ENCODE data around the gene WDR33. TPM values are rescaled to one million over a fixed set of nuclear protein-coding genes. Genes with fewer than 3 reads are reported as not detected.

Gene WDR33
- total and polyA plus RNA-seq, 9 of the 15 experiments (the other 6 are each of a cell fraction or from before 2014, with no cell fraction given) = 24.2 to 57.4 (median 38.4) TPM

DNA sequence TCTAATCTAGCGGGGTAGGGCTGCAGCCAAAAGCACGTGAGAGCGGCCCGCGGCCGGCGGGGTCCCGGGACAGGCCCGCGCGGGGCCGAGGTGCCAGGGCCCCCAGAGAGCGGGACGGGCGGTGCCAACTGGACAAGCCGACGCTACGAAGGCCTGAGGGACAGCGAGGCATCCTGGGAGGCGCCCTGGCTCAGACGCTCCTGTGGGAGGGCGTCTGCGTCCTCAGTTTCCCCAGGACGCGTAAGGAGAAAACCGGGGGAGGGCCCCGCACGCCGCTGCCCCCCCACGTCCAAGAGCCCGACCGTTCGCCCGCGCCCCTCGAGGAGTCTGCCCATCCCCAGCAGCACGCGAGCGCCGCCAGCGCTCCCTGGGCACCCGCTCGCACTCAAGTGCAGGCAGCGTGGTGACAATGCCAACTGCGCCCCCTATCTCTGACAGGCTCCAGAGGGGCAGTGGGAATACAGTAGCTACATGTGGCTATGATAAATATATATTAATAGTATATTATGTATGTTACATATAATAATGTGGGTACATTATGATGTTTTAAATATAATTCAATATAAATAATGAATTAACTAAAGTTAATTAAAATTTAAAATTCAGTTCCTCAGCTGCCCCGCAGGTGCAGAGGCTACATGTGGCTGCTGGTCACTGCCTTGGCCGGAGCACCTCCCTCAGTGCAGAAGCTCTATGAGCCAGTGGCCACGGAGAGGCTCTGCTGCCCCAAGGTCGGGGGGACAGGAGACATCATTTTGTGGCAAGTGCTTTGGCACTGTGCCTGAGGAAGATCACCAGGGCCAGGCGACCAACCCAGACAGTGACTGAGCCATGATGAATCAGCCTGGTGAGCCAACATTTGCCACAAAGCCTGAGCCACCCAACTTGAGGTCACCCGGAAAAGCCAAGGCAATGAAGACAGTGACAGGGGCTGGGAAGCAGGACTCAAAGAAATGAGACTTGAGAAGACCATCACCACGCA lies 115.2 kb downstream of the WDR33 start:
- DNase-seq (ENCODE audit: extremely low read depth in 1 of 4, low spot score in 3 of 4) (no peak), ATAC-seq (no peak), FAIRE-seq (no peak)
- Histone ChIP-seq H3K9me3 (replicated peaks; ENCODE audit: control insufficient read depth, insufficient read depth, low read depth, low read length) (no peaks in the 10 kb centered on the region), H3K9me1 (ENCODE audit: control insufficient read depth, insufficient read depth, low read length) (no peaks in the 10 kb centered on the region), H3K27ac (ENCODE audit: extremely low read depth, low read depth, low read length) (no peak overlapping the region), H3K4me1 (replicated peaks in 1 of 2; ENCODE audit: control insufficient read depth in 2 of 2, insufficient read depth in 2 of 2, low read length in 2 of 2) (peaks cover 8 to 11% of the 10 kb centered on the region in 2 experiments), H3K79me2 (ENCODE audit: control insufficient read depth, insufficient read depth, low read length) (no peaks in the 10 kb centered on the region), H3K4me2 (ENCODE audit: insufficient read depth, low read length) (no peak overlapping the region), H2AFZ (ENCODE audit: low read depth, low read length) (no peak overlapping the region), H4K20me1 (replicated peaks; ENCODE audit: control insufficient read depth, insufficient read depth, low read length) (no peaks in the 10 kb centered on the region), H3K9ac (ENCODE audit: insufficient read depth in 1 of 2, low read depth in 2 of 2, low read length in 2 of 2) (0 out of 4 replicates have a peak overlapping the region, but pooled peaks of 1 of the 2 experiments have one; percentile 38), H3K36me3 (ENCODE audit: control insufficient read depth, insufficient read depth, low read length) (no peaks in the 10 kb centered on the region), H3K4me3 (no peak overlapping the region), H3K27me3 (ENCODE audit: control insufficient read depth in 2 of 2, insufficient read depth in 2 of 2, low read length in 2 of 2) (no peaks in the 10 kb centered on the region)
- WGBS (ENCODE audit: insufficient coverage, low coverage, missing lambda C conversion rate) = 70% methylated on average over 33 of the region's 52 CpGs
- ChIA-PET POLR2A (no interaction called here), CTCF (ENCODE audit: low intra/inter-chr PET ratio) (no interaction called here)
- intact Hi-C loops (cut with micrococcal nuclease) (no loop called here), in situ Hi-C loops (cut with MboI) (no loop called here)
- TF ChIP-seq DNMT1 (IDR thresholded peaks at IDR 0.05) (no peak), IRF2 (CRISPR knock-in tag; IDR thresholded peaks at IDR 0.05) (no peak), ZSCAN29 (IDR thresholded peaks at IDR 0.05) (no peak), NCOA6 (IDR thresholded peaks at IDR 0.05) (no peak), CAMTA2 (CRISPR knock-in tag; conservative IDR thresholded peaks at IDR 0.05) (no peak), FOSL1 (tag; conservative IDR thresholded peaks at IDR 0.05) (no peak), POLR2G (IDR thresholded peaks at IDR 0.05; ENCODE audit: low read depth, low read length) (no peak), NFRKB (IDR thresholded peaks at IDR 0.05; ENCODE audit: low read depth) (no peak)
- TF ChIP-seq, protein P1, sequence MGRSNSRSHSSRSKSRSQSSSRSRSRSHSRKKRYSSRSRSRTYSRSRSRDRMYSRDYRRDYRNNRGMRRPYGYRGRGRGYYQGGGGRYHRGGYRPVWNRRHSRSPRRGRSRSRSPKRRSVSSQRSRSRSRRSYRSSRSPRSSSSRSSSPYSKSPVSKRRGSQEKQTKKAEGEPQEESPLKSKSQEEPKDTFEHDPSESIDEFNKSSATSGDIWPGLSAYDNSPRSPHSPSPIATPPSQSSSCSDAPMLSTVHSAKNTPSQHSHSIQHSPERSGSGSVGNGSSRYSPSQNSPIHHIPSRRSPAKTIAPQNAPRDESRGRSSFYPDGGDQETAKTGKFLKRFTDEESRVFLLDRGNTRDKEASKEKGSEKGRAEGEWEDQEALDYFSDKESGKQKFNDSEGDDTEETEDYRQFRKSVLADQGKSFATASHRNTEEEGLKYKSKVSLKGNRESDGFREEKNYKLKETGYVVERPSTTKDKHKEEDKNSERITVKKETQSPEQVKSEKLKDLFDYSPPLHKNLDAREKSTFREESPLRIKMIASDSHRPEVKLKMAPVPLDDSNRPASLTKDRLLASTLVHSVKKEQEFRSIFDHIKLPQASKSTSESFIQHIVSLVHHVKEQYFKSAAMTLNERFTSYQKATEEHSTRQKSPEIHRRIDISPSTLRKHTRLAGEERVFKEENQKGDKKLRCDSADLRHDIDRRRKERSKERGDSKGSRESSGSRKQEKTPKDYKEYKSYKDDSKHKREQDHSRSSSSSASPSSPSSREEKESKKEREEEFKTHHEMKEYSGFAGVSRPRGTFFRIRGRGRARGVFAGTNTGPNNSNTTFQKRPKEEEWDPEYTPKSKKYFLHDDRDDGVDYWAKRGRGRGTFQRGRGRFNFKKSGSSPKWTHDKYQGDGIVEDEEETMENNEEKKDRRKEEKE (IDR thresholded peaks at IDR 0.05; ENCODE audit: borderline replicate concordance in 1 of 2, control insufficient read depth in 1 of 2, low read depth in 2 of 2, low read length in 1 of 2) = no peak
- no TSS peak for BruUV-seq (replicated peaks)
